Frontal cortex (tissue), 4 donors: Measurements from ENCODE around the gene RPS6KA1. TPM values are rescaled to one million over a fixed set of nuclear protein-coding genes. Genes with fewer than 3 reads are reported as not detected.
"Not testable (repeated sequence)": the region's sequence is repeated elsewhere in the genome, so short reads cannot be mapped to it uniquely, and the experiment has no call there.

Experiments used
- DNase-seq, 2 donors: peaks; one replicate each; pipeline ENCODE4 v3.0.0; 2012; ENCODE audit warnings: low spot score in 2 of 2
- FAIRE-seq: peaks from 2 replicates; lab custom pipeline; 2012; peaks lifted over from hg19 to GRCh38; lab: Jason Lieb, UNC
- small RNA-seq: library from RNA; depleted of rRNA; stranded (forward); fragments of <200 nt; gene quantifications from one replicate; pipeline ENCODE3, GENCODE V24; 2014
- total RNA-seq: library from RNA; depleted of rRNA; stranded (reverse); fragments of >200 nt; gene quantifications from one replicate; pipeline ENCODE4 v1.2.3, GENCODE V29; 2014
- donor health status: control.
- donor health status: control.
- donor health status: control.

RPS6KA1 gene
- total RNA-seq, 1 donor from 2014 or later = 3.3 TPM

DNA sequence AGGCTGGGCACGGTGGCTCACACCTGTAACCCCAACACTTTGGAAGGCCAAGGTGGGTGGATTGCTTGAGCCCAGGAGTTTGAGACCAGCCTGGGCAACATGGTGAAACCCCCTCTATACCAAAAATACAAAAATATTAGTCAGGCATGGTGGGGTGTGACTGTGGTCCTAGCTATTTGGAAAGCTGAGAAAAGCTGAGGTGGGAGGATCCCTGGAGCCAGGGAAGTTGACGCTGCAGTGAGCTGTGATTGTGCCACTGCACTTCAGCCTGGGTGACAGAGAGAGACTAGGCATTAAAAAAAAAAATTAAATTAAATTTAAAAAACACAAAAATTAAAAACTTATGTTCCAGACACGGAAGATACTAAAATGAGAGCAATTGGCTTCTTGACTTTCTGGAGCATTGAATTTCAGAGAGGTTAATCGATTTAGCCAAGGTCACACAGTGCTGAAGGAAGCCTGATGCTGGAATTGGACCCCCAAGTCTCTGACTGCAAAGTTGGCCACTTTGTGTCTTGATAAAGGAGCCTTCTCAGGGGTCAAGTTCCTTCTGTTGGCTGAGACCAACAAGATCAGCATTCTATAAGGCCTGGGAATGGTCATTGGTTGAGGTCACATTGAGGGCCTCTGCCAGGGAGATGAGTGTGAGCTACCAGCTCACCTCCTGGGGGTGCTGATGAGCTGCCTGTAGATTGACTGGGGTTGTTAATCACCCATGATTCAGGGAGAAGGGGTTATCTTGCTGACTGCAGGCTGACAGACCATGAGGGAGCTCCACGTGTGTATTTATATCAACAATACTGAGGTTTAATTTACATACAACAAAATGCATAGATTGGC lies 54.3 kb downstream of the RPS6KA1 start:
- DNase-seq (no peak), FAIRE-seq (no peak)

DNA sequence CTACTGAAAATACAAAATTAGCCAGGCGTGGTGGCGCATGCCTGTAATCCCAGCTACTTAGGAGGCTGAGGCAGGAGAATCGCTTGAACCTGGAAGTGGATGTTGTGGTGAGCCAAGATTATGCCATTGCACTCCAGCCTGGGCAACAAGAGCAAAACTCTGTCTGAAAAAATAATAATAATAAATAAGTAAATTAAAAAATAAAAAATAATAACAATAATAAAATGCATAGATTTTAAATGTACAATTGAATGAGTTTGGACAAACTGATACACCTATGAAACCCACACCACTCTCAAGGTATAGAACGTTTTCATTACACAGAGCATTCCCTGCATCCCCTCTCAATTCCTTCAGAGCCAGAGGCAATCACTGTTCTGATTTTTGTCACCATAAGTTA lies 55.0 kb downstream of the RPS6KA1 start:
- FAIRE-seq, DNase-seq: not testable (repeated sequence)

- FAIRE-seq (no peak), DNase-seq (no peak)
Measured at GRCh38 chr1:26585471-26585870, 55.9 kb downstream of the RPS6KA1 start.

DNA sequence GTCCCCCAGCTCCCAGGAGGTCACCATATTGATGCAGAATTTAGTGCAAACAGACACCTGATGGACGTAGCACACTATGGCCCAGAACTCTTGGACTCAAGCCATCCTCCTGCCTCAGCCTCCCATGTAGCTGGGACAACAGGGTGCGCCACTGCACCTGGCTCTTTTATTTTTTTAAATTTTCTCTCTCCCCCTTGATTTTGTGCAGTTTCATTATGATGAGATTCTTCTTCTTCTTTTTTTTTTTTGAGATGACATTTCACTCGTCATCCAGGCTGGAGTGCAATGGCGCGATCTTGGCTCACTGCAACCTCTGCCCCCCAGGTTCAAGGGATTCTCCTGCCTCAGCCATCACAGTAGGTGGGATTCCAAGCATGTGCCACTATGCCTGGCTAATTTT lies 63.8 kb downstream of the RPS6KA1 start:
- FAIRE-seq (no peak), DNase-seq (no peak)

DNA sequence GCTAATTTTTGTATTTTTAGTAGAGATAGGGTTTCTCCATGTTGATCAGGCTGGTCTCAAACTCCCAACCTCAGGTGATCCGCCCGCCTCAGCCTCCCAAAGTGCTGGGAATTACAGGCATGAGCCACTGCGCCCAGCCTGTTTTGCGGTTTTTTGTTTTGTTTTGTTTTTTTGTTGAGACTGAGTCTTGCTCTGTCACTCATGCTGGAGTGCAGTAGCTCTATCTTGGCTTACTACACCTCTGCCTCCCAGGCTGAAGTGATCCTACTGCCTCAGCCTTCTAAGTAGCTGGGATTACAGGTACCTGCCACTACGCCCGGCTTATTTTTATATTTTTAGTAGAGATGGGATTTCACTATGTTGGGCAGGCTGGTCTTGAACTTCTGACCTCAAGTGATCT lies 65.0 kb downstream of the RPS6KA1 start:
- DNase-seq = not testable (repeated sequence)

GRCh38 chr1:26597629-26598039 lies 68.1 kb downstream of the RPS6KA1 start:
- FAIRE-seq (peak; percentile 55), DNase-seq (peak; percentile 61 to 71)

More for the DNA sequence above, 65.0 kb downstream of the RPS6KA1 start:
- FAIRE-seq = not testable (repeated sequence)

DNA sequence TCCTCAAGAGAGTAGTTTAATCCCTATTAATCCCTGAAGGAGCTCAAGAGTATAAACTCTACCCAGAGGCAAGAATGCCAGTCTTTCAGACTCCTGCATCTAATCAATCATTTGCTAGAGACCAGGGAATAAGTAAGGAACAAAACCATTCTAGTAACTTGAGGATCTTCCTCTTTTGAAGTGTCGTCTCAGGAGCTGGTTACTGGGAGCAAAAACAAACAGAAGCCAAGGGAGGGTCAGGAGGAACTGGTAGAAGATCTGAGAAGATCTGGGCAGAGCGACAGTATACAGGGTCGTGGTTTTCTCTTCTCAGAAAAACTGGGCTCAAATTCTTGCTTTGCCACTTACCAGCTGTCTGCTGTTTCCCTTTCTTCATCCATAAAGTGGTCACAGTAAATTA lies 69.3 kb downstream of the RPS6KA1 start:
- FAIRE-seq (no peak), DNase-seq (no peak)

GRCh38 chr1:26602378-26602959 lies 72.9 kb downstream of the RPS6KA1 start:
- DNase-seq (peak; percentile 63 to 67), FAIRE-seq (peak; percentile 89)

DNA sequence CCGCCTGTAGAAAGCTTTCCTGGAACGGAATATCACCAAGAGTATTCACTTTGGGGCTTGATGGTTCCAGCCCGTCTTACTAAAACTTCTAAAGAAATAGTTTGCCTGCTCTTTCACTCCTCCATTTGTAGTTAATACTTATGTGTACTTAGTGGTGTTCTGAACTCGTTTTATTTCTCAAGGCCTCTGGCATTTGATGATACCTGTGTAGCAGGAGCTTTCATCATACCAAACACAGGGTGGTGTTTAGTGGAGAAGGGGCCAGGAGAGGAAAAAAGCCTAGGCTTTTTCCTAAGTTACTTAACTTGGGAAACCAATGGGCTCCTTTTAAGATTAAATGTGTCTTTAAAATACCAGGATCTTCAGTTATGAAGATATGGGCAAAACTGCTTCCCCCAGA lies 74.3 kb downstream of the RPS6KA1 start:
- no peak for DNase-seq

DNA sequence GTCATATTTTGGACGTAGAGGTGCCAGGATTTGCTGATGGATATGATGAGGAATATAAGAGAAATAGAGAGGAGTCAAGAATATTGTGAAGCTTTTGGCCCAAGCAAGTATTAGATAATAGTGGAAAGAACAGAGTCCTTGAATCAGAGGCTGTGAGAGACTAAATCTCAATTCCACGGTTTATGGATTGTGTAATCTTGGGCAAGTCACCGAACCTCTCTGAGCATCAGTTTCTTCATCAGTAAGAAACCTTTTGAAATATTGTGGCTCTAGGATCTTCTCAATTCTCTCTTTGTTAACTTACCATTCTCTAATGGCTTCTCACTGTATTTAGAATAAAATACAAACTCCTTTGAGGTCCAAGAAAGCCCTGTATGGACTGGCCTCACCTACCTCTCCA lies 77.6 kb downstream of the RPS6KA1 start:
- FAIRE-seq = no peak
- DNase-seq = no peak

More for the DNA sequence above, 74.3 kb downstream of the RPS6KA1 start:
- no peak for FAIRE-seq

DNA sequence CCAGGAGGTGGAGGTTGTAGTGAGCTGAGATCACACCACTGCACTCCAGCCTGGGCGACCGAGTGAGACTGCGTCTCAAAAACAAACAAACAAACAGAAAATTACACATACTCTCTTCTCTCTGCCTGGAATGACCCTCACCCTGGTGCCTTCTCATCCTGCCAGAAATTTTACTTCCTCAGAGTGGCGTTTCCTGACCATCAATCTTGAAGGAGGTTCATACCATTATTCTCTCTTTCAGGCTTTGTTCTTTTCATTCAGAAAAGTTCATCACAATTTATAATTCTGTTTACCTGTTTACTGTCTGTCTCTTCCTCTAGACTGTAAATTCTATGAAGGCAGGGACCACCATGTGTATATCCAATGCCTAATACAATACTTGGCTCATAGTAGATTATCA lies 79.3 kb downstream of the RPS6KA1 start:
- no peak for FAIRE-seq
- no peak for DNase-seq

GRCh38 chr1:26610781-26611180 lies 81.2 kb downstream of the RPS6KA1 start:
- DNase-seq (no peak), FAIRE-seq (no peak)

DNA sequence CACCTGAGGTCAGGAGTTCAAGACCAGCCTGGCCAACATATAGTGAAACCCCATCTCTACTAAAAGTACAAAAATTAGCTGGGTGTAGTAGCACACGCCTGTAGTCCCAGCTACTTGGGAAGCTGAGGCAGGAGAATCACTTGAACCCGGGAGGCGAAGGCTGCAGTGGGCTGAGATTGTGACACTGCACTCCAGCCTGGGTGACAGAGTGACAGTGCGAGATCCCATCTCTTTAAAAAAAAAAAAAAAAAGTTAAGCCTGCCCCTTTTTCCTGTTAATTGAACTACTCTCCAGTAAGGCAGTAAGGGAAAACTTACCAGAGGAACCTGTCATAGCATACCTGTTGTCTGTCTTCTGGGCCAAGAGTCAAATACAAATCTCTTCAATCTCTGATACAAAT lies 83.1 kb downstream of the RPS6KA1 start:
- not testable (repeated sequence) for FAIRE-seq, DNase-seq

- no peak for FAIRE-seq
Measured at GRCh38 chr1:26614655-26615411, 85.3 kb downstream of the RPS6KA1 start.

DNA sequence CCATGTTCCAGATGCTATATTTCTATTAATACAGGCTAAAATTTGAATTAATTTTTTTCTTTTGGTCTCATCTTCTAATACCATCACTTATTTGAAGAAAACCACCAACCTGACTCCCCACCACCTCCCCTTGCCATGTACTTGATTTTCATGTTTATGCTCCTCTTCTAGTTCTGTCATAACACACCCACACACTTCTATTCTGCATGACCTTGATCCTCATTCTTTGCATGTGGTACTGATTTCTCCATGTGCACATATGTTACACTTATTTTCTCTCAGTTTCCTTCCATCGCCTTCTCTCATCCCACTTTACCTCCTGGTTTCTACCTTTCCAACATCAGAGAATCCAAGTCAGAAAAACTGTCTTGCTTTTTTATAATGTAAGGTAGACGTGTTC lies 87.3 kb downstream of the RPS6KA1 start:
- FAIRE-seq = no peak
- no peak for DNase-seq

More at GRCh38 chr1:26614655-26615411, 85.3 kb downstream of the RPS6KA1 start:
- DNase-seq = no peak

GRCh38 chr1:26618561-26618960 lies 89.0 kb downstream of the RPS6KA1 start:
- DNase-seq = no peak
- no peak for FAIRE-seq

Small RNAs within 50 kb of the gene (small RNA-seq; reads per million reads assigned to genes)
- gene MIR1976 (not detected), gene RF00019 (not detected), gene RNU7-29P (not detected)

Other genes with a start within 250 kb of the RPS6KA1 start
- gene SH3BGRL3, start 249.7 kb upstream of the RPS6KA1 start, total RNA-seq = 11.8 TPM
- gene UBXN11, start 223.1 kb upstream of the RPS6KA1 start, total RNA-seq = 4.1 TPM
- gene CD52, start 211.8 kb upstream of the RPS6KA1 start, total RNA-seq = not detected
- 0.41 TPM for gene CRYBG2, start 175.6 kb upstream of the RPS6KA1 start, total RNA-seq
- not detected for gene ZNF683, start 157.0 kb upstream of the RPS6KA1 start, total RNA-seq
- gene LIN28A, start 118.9 kb upstream of the RPS6KA1 start, total RNA-seq = not detected
- 22.0 TPM for gene DHDDS, start 97.4 kb upstream of the RPS6KA1 start, total RNA-seq
- gene HMGN2, start 57.3 kb upstream of the RPS6KA1 start, total RNA-seq = 240 TPM
- gene ARID1A, start 166.3 kb downstream of the RPS6KA1 start, total RNA-seq = 17.1 TPM